GM18526 (cell line): ENCODE data around the gene PSG11.
"Not testable (repeated sequence)": the region's sequence is repeated elsewhere in the genome, so short reads cannot be mapped to it uniquely, and the experiment has no call there.

Experiments
- POLR2A ChIP-seq: IDR thresholded peaks from 3 replicates; pipeline ENCODE4 v1.6.1; 2011; ENCODE audit not compliant: insufficient read length; ENCODE audit errors: extremely low read depth

PSG11 gene

DNA sequence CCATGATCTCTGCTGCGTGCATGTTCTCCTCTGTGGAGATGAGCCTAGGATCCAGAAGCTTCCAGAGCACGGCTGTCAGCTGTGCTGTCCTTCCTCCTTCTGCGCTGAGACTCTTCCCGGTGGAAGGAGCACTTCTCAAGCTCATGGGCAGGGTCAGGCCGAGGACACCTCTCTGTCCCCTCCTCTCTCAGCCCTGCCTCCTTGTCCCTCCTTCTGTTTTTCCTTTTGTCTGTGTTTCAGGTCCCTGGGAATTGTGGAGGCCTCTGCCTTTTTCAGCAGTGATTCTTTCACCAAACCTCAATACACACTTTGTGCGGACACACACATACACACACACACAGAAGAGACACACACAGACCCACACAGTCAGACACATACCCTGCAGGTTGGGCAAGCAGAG is at the start of gene PSG11:
Gene PSG11 (minus strand): TSS at position 101 of the 400 bp plus-strand sequence. CDS start 97 bp downstream, at position 4.
- not testable (repeated sequence) for TF ChIP-seq POLR2A

DNA sequence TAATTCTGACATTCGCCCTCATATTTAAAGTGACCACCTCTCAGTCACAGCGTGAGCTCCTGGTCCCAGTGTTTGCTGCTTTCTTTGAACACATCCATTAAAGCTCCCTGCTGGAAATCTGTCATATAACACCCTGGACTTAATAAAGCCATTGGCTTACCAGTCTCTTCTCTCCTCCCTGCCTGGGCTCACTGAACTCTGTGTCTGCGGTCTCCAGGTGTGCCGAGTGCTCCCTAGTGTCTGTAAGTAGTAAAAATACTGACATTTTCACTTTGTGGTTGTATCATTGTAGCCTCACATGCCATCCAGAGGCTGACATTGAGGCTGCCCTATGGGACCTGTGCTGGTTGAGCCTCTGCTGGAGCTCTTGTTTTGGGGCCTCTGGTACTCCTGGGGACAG is 2.6 kb upstream of the PSG11 start:
- TF ChIP-seq POLR2A = no peak

GRCh38 chr19:42989851-42990250 is 36.4 kb downstream of the PSG11 start:
- TF ChIP-seq POLR2A = no peak

DNA sequence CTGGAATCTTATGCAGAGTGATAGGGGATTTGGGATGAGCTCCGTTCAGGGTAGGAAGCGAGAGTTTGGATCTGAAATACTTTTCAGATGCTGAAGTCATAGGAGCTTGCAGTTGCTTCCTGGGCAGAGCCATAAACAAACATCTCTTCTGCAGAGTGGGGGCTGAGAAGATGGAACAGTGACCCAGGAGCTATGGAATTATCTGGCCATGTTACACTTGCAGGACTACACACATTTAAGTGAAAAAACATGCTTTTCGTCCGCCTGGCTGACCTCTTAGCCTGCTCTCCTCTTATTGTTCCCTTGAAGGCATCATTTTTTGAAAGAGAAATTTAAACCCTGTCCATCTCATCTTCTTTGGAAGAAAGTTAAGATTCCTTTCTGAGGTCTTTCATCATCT is 40.7 kb downstream of the PSG11 start:
- no peak for TF ChIP-seq POLR2A

- TF ChIP-seq POLR2A = no peak
Measured at GRCh38 chr19:42965176-42965575, 61.1 kb downstream of the PSG11 start.

DNA sequence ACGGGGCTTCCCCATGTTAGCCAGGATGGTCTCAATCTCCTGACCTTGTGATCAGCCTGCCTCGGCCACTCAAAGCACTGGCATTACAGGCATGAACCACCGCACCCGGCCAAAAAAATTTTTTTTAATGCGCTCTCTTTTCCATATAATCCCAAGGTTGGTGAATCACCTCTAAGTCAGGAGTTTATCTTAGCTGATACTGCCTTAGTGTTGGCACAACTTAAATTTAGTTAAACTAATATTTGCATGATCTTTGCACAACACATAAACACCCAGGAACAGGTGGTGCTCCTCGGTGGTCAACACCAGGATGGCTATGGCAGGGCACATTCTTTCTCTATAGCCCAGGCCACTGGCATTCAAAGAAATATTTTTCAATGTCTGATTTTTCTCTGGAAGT is 65.2 kb downstream of the PSG11 start:
- no peak for TF ChIP-seq POLR2A
